Kidney glomerular epithelial cell (primary cell): Measurements from ENCODE around the gene LCOR.

Experiments
- DNase-seq: peaks from one replicate; lab custom pipeline; 2025; lab: John Stamatoyannopoulos, UW

The LCOR gene

DNA sequence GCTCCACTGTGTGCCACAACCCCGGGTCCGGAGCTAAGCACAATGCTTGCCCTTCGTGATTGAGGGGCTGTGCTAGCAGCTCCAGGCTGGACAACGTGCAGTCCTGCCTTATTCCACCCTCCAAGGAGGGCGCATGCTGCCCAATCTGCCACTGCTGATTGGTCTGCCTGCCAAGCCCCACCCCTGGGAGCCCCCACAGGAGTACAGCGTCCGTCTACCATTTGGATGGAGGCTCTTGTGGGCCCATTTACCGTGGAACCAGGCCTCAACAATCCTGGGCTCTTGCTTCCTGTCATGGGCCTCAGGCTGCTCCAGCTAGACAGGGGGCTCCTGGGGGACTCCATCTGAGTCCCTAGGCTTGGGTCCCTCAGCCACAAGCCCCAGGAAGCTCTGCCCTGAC lies 180.4 kb downstream of the LCOR start:
- no peak for DNase-seq

DNA sequence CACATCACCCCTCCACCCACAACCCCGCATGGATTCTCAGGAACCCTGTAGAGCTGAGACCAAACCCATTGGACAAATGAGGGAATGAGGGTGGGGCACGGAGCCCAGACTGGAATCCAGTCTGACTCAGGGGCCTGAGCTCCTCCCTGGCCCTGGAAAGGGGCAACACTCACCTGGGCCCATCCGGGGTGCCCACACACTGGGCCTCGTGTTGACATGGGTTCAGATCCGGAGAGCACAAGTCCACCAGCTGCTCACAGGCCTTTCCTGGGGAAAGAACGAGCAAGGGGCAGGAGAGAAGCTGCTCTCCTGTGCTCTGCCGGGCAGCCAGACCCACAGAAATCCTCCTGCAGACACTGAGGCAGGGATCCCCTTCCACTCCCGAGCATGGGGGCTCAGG lies 181.5 kb downstream of the LCOR start:
- DNase-seq, result no peak

GRCh38 chr10:97013983-97014382 lies 181.9 kb downstream of the LCOR start:
- no peak for DNase-seq

- DNase-seq, result no peak
Measured at GRCh38 chr10:97015240-97015639, 183.1 kb downstream of the LCOR start.

DNA sequence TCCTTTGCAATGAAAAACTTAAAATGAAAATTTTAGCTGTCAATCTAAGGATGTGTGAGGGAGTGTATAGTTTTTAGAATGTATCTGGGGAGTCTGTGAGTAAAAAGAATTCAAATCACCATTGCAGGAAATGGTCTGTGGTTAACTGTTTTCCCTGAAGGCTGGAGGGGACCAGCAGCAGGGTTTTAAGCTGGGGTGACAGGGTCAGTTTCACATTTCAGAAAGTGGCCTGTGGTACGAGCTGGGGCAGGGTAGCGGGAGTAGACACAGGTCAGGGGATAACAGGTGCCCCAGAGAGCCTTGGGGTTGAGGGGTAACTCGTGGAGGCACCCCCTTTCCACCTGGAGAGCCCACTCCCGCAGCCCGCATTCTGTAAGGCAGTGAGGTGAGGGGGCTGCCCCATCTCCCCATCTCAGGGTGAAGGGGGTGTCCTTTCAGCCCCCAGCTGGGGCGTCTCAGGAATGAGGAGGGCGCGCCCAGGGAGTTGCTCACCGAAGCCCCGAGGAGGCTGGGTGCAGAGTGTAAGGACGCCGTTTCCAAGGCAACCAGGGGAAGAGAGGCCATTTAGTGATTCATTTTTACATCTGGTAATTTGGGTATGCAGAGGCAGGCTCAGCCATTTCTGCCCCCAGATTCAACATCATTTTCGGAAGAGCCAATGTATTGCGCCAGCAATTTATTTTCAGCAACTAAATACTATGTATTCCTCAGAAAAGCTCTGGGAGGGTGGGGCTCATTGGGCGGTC lies 184.8 kb downstream of the LCOR start:
- no peak for DNase-seq

DNA sequence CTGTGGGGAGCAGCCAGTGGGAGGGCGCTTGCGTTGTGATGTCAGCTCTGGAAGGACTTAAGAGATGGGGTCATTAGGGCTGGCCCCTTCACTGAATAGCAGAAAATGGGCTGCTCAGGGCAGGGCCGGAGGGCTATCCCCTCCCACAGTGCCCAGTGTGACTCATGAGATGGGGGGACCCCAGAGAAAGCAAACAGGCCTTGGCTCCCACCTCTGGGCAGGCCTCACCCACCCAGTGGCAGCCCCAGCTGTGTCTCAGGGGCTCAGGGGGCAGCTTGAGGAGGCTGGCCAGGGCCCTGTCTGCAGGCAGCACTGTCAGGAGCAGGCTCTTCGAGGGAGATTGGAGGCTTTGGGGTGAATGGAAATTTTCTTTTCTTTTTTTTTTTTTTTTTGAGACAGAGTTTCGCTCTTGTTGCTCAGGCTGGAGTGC lies 185.4 kb downstream of the LCOR start:
- no peak for DNase-seq

GRCh38 chr10:97018251-97019212 lies 186.4 kb downstream of the LCOR start:
- DNase-seq, result no peak

- DNase-seq, result no peak
Measured at GRCh38 chr10:97019213-97019844, 187.2 kb downstream of the LCOR start.

GRCh38 chr10:97020452-97021400 lies 188.6 kb downstream of the LCOR start:
- DNase-seq, result no peak

DNA sequence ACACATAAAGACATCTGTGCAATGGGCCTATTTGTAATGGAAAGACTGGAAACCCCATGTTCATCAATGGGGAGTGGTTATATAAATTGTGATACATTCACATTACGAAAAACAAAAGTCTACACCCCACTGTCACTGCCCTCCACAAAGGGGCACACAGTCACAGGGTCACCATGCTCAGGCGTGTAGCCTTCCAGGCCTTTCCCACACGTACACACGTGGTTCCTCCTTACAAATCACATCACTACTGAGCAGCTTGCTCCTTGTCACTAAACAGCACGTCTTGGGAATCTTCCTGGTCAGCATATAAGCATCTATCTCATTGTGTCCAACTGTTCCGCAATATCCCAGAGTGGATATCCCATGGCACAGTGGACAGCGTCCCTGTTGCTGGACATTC lies 190.5 kb downstream of the LCOR start:
- no peak for DNase-seq

GRCh38 chr10:97023401-97024167 lies 191.5 kb downstream of the LCOR start:
- DNase-seq, result no peak

DNA sequence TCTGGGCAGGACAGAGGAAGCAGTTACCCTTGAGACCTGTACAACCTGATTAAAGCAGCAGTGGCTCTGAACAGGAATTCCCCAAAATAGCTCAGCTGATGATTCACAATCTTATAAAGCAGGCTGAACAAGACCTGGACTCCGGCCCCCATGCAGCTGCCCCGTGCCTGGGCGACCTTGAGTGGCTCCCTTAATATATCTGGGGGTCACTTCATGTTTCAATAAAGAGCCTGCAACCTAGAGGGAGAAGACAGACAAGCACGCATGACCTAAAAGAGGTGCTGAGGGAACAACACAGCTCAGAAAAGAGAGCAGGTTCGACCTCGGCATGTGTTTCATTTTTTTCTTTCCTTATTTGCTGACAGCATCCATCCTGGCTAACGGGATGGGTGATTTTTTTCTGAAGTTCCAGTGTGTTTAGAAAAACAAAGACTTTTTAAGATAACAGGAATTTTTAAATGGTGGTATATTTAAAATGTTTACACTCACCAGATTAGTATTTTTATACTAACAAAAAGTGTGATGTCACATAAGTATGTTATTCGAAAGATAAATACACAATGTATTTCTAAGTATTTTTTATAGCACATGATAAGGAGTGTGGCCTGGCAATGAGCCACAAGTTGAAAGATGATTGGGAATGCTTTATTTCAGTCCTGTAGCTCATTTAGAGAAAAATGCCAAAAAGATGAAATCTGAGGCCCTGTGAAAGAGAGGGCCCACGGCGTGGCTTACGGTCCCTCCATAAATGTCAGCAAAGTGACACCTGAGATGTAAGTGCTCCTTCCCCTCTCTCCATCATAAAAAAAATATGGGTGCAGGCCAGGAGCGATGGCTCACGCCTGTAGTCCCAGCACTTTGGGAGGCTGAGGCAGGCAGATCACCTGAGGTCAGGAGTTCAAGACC lies 192.3 kb downstream of the LCOR start:
- DNase-seq, result peak; percentile 87

DNA sequence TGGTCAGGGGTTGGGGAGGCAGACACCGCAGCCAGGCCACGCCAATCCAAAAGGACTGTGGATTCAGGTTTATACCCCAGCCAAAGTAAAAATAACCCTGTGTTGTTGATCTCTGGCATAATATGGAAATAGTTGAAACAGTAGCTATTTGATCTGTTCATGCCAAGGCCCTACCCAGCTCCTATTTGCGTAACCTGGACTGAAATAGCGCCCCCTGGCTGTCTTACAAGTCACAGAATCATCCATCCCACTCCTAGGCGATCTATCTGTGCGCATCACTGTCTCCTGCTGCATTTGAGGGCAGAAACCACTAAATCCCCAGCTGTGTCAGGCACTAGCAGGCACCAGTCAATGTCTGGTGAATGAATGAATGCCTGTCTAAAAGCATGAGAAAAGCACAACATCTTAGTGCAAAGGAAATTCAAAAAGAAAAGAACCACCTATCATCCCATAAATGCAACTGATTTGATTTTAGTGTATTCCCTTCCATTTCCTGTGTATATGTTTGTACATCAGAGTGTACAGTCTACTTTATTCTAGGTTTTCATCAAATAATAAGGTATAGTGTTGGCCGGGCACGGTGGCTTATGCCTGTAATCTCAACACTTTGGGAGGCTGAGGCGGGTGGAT lies 193.6 kb downstream of the LCOR start:
- no peak for DNase-seq

GRCh38 chr10:97028126-97028831 lies 196.2 kb downstream of the LCOR start:
- peak; percentile 37 for DNase-seq

DNA sequence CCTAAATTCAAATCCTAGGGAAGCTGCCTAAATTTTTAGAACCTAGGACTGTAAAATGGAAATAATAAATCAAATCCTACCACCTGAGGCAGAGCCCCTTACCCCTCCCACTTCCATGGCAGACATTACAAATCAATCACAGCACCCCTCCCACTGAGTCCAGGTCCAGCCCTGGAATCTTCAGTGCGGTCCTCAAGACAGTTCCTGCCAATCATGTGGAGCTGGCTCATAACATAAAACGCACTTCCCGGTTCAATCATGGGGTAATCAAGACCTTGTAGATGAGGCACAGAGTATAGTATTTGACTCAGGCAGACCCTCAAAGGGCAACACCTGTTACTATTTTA lies 196.7 kb downstream of the LCOR start:
- no peak for DNase-seq

DNA sequence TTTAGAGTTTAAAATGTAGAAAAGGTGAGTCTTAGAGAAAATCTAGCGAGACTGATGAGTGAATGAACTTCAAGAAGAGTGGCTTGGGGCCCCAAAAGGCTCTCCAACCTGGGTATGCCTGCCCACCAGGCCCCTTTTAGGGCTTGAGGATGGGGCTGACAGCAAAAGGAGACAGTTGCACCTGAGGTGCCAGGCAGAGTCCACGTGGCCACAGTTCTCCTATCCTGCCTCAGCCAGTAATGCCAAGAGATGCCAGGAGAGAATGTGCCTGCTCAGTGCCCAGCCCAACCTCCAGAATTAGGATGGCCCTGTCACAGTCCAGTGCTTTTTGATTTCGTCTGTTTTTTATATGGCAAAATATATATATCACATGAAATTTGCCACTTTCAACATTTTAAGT lies 197.2 kb downstream of the LCOR start:
- DNase-seq, result no peak

DNA sequence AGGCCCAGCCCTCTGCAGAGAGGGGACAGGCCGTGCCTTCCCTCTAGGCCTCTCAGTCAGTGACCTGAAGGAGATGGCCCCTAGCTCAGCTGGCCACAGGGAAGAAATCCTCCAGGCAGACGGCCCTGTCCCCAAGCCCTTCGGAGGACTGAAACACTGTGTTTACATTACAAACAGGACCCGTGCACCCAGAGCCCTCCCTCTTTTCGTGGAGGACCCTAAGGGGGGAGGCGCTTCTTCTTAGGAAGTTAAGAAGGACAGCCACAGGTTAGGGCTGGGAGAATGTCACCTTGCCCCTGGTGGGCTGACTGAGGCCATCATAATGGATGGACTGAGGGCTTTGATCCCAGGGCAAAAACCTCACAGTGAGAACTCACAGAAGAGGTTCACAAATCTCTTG lies 198.8 kb downstream of the LCOR start:
- no peak for DNase-seq

GRCh38 chr10:97031459-97031858 lies 199.4 kb downstream of the LCOR start:
- DNase-seq, result no peak

- no peak for DNase-seq
Measured at GRCh38 chr10:97032624-97033023, 200.5 kb downstream of the LCOR start.
